GM19043 (cell line): ENCODE measurements around the gene AASS.

Source experiments
- ATAC-seq: cut with Tn5 transposase; IDR thresholded peaks from one replicate; pipeline ENCODE4 v1.9.1; 2021; ENCODE audit warnings: low read depth; ENCODE audit not compliant: unreplicated experiment

AASS gene

DNA sequence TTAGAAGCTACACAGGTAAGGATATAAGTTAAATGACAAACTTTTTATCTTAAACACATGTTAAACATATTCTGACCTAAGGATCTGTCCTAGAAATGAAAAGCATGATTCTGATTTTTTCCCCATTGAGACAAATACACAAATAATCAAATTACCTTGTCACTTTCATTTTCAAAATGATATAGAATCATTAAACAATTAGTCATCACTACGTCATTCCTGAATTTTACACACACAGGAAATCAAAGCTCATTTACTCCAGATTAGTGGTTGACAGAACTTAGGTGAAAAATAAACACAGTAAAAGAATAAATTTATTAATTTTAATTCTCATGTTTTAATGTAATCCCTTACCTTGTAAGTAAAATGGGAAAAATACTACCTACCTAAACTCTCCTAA lies 89.0 kb downstream of the AASS start:
- ATAC-seq: no peak

DNA sequence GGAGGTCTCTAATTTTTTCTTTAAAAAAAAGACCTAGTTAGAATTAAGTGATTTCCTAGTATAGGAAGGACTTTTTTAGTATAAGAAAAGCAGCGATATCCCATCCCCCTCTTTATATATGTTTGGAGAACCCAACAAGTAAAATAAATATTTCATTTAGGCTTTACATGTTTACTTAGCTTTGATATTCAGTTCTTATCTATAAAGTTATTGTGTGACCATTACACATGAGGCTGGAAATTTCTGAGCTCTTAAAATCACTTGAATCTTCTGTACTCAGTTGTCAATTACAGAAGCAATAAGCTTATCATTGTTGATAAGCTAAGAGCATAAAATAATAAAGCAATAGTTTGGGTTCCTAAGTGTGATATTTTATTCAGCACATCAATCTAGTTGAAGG lies 89.7 kb downstream of the AASS start:
- ATAC-seq: no peak

DNA sequence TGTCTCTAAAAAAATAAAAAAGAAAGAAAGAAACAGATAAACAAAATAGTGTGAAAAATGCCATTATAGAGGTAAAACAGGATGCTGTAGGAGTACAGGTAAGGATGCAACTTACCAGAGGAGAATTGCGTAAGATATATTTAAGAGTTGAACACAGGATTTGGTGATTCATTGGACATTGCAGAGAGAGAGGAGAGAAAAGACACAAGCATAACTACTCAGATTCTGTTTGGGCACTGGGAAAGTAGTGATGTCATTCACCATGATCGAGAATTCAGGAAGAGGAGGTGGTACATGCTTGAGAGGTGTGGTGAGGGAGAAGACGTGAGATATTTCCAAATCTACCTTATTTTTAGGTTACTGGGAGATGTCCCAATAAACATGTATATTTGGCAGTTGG lies 97.6 kb downstream of the AASS start:
- no peak for ATAC-seq

DNA sequence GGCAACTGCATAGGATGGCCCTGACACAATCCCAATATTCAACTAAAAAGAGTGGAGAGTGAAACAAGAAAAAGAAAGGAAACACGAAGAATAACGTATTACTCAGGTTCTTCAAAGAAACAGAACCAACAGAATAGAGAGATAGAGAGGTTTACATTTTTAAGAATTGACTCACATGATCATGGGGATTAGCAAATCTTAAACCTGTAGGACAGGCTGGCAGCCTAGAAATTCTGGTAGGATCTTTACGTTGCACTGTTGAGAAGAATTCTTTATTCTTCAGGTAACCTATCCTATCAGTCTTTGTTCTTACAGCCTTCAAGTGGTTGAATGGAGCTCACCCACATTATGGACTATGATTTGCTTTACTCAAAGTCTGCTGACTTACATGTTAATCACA lies 103.9 kb downstream of the AASS start:
- ATAC-seq: no peak

DNA sequence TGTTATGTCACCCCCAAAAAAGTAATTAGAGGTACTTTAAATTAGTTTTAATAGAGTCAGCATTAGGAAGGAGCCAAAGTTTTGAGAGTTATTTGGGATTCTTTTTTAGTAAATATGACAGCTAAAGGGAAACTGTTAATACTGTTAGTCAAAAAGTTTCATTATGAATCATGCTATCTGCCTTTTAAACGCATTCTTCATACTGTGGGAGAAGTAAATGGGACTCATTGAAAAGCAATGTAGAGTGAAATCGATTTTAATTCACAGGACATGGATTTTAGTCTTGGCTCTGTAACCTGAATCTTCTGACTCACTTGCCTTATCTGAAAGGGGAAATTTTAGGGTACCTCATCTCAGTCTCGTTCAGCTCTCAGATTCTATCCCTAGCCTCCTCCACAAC lies 105.1 kb downstream of the AASS start:
- no peak for ATAC-seq

DNA sequence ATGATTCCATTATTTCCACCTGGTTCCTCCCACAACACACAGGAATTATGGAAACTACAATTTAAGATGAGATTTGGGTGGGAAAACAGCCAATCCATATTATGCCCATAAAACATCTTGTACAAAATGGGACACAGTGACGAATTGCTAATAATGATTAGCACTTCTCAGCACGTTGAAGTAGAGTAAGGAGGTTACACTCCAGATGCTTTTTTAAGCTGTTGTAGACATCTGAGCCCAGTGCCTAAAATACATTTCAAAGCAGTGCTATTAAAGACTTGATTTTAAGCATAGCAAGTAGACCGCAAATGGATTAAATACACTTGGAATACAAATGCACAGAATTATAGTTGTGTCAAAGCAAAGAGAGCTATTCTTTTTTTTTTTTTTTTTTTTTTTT lies 105.9 kb downstream of the AASS start:
- ATAC-seq: no peak

DNA sequence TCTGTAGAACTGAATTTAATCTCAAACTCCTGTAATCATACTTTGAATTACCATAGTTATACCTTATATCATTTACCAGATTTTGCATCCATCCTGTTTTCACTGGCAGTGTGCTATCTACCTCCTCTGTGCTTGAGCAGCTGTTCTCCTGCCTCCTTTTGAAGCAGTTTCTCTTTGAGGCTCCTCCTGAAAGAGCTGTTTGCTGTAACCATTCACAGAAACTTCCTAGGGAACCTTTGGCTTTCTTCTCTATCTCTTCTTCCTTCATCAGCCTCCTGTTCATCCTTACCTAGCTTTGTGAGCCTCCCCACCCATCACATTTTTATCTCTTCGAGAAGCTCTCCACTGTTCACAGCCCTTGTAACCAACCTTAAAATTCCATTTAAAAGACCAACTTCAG lies 108.2 kb downstream of the AASS start:
- ATAC-seq: no peak

DNA sequence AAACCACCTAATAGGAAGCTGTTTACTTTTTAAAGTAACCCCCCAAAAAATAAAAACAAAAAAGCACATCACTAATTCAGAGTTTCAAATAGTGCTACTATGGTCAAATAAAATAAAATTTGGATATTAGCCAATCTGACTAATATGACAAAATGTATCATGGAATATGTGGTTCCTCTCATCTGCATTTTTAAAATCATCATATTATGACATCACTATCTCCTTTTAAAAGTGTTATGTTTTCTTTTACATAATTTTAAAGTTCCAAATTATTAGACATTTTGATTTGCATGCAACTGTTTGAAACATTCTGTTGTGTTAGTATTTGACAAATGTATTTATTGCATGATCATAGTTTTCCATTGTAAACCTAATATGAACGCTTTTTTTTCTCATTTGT lies 110.4 kb downstream of the AASS start:
- ATAC-seq: no peak

DNA sequence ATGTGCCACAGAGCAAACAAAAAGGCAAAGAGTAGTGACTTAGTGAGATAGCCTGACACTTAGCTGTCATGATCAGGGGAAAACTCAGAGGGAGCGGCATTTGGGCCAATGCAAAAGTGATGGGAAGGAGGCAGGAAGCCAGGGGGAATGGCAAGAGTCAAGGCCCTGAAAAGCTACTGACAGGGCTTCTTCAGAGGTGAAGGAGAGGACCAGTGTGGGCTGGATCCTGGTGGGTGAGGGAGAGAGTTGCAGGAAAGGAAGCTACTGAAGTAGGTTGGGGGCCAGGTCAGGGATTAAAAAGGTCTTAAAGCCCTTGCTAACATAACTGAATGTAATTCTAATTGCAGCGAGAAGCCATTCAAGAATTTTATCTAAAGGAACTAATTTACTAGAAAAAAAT lies 117.0 kb downstream of the AASS start:
- ATAC-seq: no peak
